Activated CD8-positive, alpha-beta T cell treated with anti-CD3 and anti-CD28 coated beads for 36 hours (primary cell): ENCODE measurements around the gene EPB41L2. TPM values are rescaled to one million over a fixed set of nuclear protein-coding genes. Genes with fewer than 3 reads are reported as not detected.

Experiments used
- ATAC-seq: fragments of 200-7000 bp; cut with Tn5 transposase; one replicate; pipeline ENCODE4 v1.10.0; 2021; ENCODE audit warnings: mild to moderate bottlenecking, moderate library complexity
- CTCF ChIA-PET: fragments of 350-600 bp; sonication (Branson Sonifier 250); formaldehyde crosslinking; loops from one replicate; lab custom pipeline; 2021; ENCODE audit warnings: antibody characterized with exemption; lab: Charles Lee
- POLR2A ChIA-PET: fragments of 350-600 bp; sonication (Branson Sonifier 250); formaldehyde crosslinking; loops from one replicate; lab custom pipeline; 2021; ENCODE audit warnings: antibody characterized with exemption; lab: Charles Lee
- DNase-seq: peaks from one replicate; pipeline ENCODE4 v3.0.0-alpha.2; 2020
- H3K27ac Mint-ChIP-seq: one replicate; pipeline ENCODE4 v1.8.0; 2021; ENCODE audit warnings: mild to moderate bottlenecking, mixed read lengths
- H3K27me3 Mint-ChIP-seq: one replicate; pipeline ENCODE4 v1.8.0; 2021; ENCODE audit warnings: mixed read lengths
- H3K36me3 Mint-ChIP-seq: one replicate; pipeline ENCODE4 v1.8.0; 2021; ENCODE audit warnings: low read depth, mixed read lengths
- H3K4me1 Mint-ChIP-seq: one replicate; pipeline ENCODE4 v1.8.0; 2021; ENCODE audit warnings: low read depth, mixed read lengths
- H3K4me3 Mint-ChIP-seq: one replicate; pipeline ENCODE4 v1.8.0; 2021; ENCODE audit warnings: mild to moderate bottlenecking, moderate library complexity, mixed read lengths
- H3K9me3 Mint-ChIP-seq: one replicate; pipeline ENCODE4 v1.8.0; 2021; ENCODE audit warnings: mixed read lengths
- CTCF ChIP-seq: fragments of 200-600 bp; IDR thresholded peaks from one replicate; pipeline ENCODE4 v1.8.0; 2022; ENCODE audit warnings: antibody characterized with exemption, mild to moderate bottlenecking
- intact Hi-C: fragments of 100-400 bp; cut with micrococcal nuclease; formaldehyde crosslinking; loops from one replicate; pipeline ENCODE4 v1.10.0; 2022
- total RNA-seq, 2 experiments: library from RNA; stranded (reverse); gene quantifications; one replicate each; pipeline ENCODE4 v1.2.3, GENCODE V29; 2021

The EPB41L2 gene
- total RNA-seq, 2 experiments from 2014 or later = 30.6 to 33.3 TPM

- H3K4me1 Mint-ChIP-seq = no peaks in the 10 kb centered on the region
- no peak overlapping the region for H3K27ac Mint-ChIP-seq
- peaks cover 2% of the 10 kb centered on the region for H3K36me3 Mint-ChIP-seq
- H3K9me3 Mint-ChIP-seq = no peaks in the 10 kb centered on the region
- H3K4me3 Mint-ChIP-seq = no peak overlapping the region
- intact Hi-C loops = no loop called here
- ChIA-PET CTCF (no interaction called here), POLR2A (no interaction called here)
- DNase-seq (no peak), ATAC-seq (no peak)
- H3K27me3 Mint-ChIP-seq = peaks cover 2% of the 10 kb centered on the region
- TF ChIP-seq CTCF = no peak
Measured at GRCh38 chr6:131033631-131034030, 29.4 kb downstream of the EPB41L2 start.

- H3K27me3 Mint-ChIP-seq = peaks cover 2% of the 10 kb centered on the region
- DNase-seq (no peak), ATAC-seq (no peak)
- TF ChIP-seq CTCF = no peak
- H3K27ac Mint-ChIP-seq = no peak overlapping the region
- no peaks in the 10 kb centered on the region for H3K9me3 Mint-ChIP-seq
- POLR2A ChIA-PET = interaction anchor here (0.5 kb wide), 1 partner anchor 10 kb away, joined by 4 read pairs; no protein-coding TSS in a partner anchor
- intact Hi-C loops = no loop called here
- peaks cover 2% of the 10 kb centered on the region for H3K36me3 Mint-ChIP-seq
- CTCF ChIA-PET = no interaction called here
- H3K4me1 Mint-ChIP-seq = no peaks in the 10 kb centered on the region
- no peak overlapping the region for H3K4me3 Mint-ChIP-seq
Measured at GRCh38 chr6:131029626-131030297, 33.3 kb downstream of the EPB41L2 start.

GRCh38 chr6:131027326-131027725 lies 35.7 kb downstream of the EPB41L2 start:
- ATAC-seq (no peak), DNase-seq (no peak)
- Mint-ChIP-seq H3K4me1 (no peaks in the 10 kb centered on the region), H3K27me3 (peaks cover 2% of the 10 kb centered on the region), H3K4me3 (no peak overlapping the region), H3K9me3 (no peaks in the 10 kb centered on the region), H3K36me3 (no peaks in the 10 kb centered on the region), H3K27ac (no peak overlapping the region)
- intact Hi-C loops = no loop called here
- POLR2A ChIA-PET = no interaction called here
- CTCF ChIA-PET = interaction anchor here (1.4 kb wide), 1 partner anchor 10 kb away, joined by 3 read pairs; no protein-coding TSS in a partner anchor
- no peak for TF ChIP-seq CTCF

- intact Hi-C loops = no loop called here
- H3K27ac Mint-ChIP-seq = no peak overlapping the region
- no peak for DNase-seq
- TF ChIP-seq CTCF = no peak
- peaks cover 2% of the 10 kb centered on the region for H3K27me3 Mint-ChIP-seq
- no peak for ATAC-seq
- H3K36me3 Mint-ChIP-seq = no peaks in the 10 kb centered on the region
- no peaks in the 10 kb centered on the region for H3K9me3 Mint-ChIP-seq
- H3K4me3 Mint-ChIP-seq = no peak overlapping the region
- CTCF ChIA-PET = interaction anchor here (1.4 kb wide), 1 partner anchor 8 kb away, joined by 3 read pairs; no protein-coding TSS in a partner anchor
- no peaks in the 10 kb centered on the region for H3K4me1 Mint-ChIP-seq
- POLR2A ChIA-PET = no interaction called here
Measured at GRCh38 chr6:131026243-131026642, 36.8 kb downstream of the EPB41L2 start.

GRCh38 chr6:131024565-131024964 lies 38.5 kb downstream of the EPB41L2 start:
- Mint-ChIP-seq H3K36me3 (no peaks in the 10 kb centered on the region), H3K4me1 (no peaks in the 10 kb centered on the region), H3K4me3 (no peak overlapping the region), H3K27me3 (no peaks in the 10 kb centered on the region), H3K9me3 (no peaks in the 10 kb centered on the region), H3K27ac (no peak overlapping the region)
- ATAC-seq (no peak), DNase-seq (no peak)
- intact Hi-C loops = no loop called here
- ChIA-PET POLR2A (interaction anchor here (0.6 kb wide), 1 partner anchor 48 kb away, joined by 3 read pairs; no protein-coding TSS in a partner anchor), CTCF (interaction anchor here (0.5 kb wide), 1 partner anchor 579 kb away, joined by 3 read pairs; no protein-coding TSS in a partner anchor)
- TF ChIP-seq CTCF = no peak
